HEK293T (cell line): ENCODE results near the gene TMEM236.

Source experiments
- ELF4 ChIP-seq: fragments of 450-650 bp; IDR thresholded peaks from 2 replicates; pipeline ENCODE4 v1.6.1; 2017; ENCODE audit warnings: antibody characterized with exemption
- FOXA1 ChIP-seq: fragments of 450-650 bp; IDR thresholded peaks from 2 replicates; pipeline ENCODE4 v1.6.1; 2016; ENCODE audit warnings: mild to moderate bottlenecking
- HDGF ChIP-seq: fragments of 450-650 bp; IDR thresholded peaks from 2 replicates; pipeline ENCODE4 v1.6.1; 2017; ENCODE audit warnings: antibody characterized with exemption, borderline replicate concordance
- NFRKB ChIP-seq: fragments of 450-650 bp; IDR thresholded peaks from 2 replicates; pipeline ENCODE4 v1.6.1; 2016; ENCODE audit warnings: mild to moderate bottlenecking, moderate library complexity
- PKNOX1 ChIP-seq: fragments of 450-650 bp; IDR thresholded peaks from 2 replicates; pipeline ENCODE4 v1.6.1; 2016
- SP1 ChIP-seq: fragments of 450-650 bp; IDR thresholded peaks from 2 replicates; pipeline ENCODE4 v1.6.1; 2017

GRCh38 chr10:17792991-17793390, 41.0 kb downstream of the TMEM236 start:
- no peak for TF ChIP-seq ELF4
- no peak for TF ChIP-seq HDGF
- TF ChIP-seq NFRKB: no peak
- TF ChIP-seq FOXA1: no peak
- TF ChIP-seq PKNOX1: no peak
- TF ChIP-seq SP1: no peak
